Fibroblast of pulmonary artery (primary cell): ENCODE measurements around the gene GRIFIN.
A peak's percentile ranks its signal among the peaks of the same experiment; 100 is the strongest.

Source experiments
- DNase-seq: peaks from one replicate; pipeline ENCODE4 v3.0.0-alpha.2; 2010; ENCODE audit warnings: low read depth
- H3K4me3 ChIP-seq: replicated peaks from 2 replicates; pipeline ENCODE4 v1.5.1; 2011; ENCODE audit warnings: low read depth, mild to moderate bottlenecking, control low read depth, low read length, moderate library complexity
- CTCF ChIP-seq: IDR thresholded peaks from 2 replicates; pipeline ENCODE4 v1.5.1; 2011; ENCODE audit warnings: mild to moderate bottlenecking, control low read depth, low read length, inconsistent platforms; ENCODE audit errors: missing control alignments

The GRIFIN gene

GRCh38 chr7:2492038-2492437, 15.8 kb upstream of the GRIFIN start:
- no peak overlapping the region for H3K4me3 ChIP-seq
- no peak for DNase-seq
- TF ChIP-seq CTCF: no peak

- TF ChIP-seq CTCF: no peak
Observed at GRCh38 chr7:2490181-2490651, 14.0 kb upstream of the GRIFIN start.

GRCh38 chr7:2488681-2489080, 12.5 kb upstream of the GRIFIN start:
- no peak for TF ChIP-seq CTCF
- no peak overlapping the region for H3K4me3 ChIP-seq
- DNase-seq: no peak

More at GRCh38 chr7:2490181-2490651, 14.0 kb upstream of the GRIFIN start:
- no peak for DNase-seq
- H3K4me3 ChIP-seq: no peak overlapping the region

- DNase-seq: peak; percentile 46
- H3K4me3 ChIP-seq: no peak overlapping the region
Observed at GRCh38 chr7:2488272-2488645, 12.1 kb upstream of the GRIFIN start.

GRCh38 chr7:2487586-2488271, 11.5 kb upstream of the GRIFIN start:
- no peak overlapping the region for H3K4me3 ChIP-seq
- no peak for DNase-seq
- no peak for TF ChIP-seq CTCF

More at GRCh38 chr7:2488272-2488645, 12.1 kb upstream of the GRIFIN start:
- no peak for TF ChIP-seq CTCF

- DNase-seq: no peak
- TF ChIP-seq CTCF: no peak
- H3K4me3 ChIP-seq: no peak overlapping the region
Observed at GRCh38 chr7:2484868-2485267, 8.7 kb upstream of the GRIFIN start.

- DNase-seq: no peak
- H3K4me3 ChIP-seq: no peak overlapping the region
- TF ChIP-seq CTCF: no peak
Observed at GRCh38 chr7:2483494-2483893, 7.3 kb upstream of the GRIFIN start.
